Activated T-cell treated with anti-CD3 and anti-CD28 coated beads for 4 hours (primary cell): ENCODE measurements around the gene RASSF4.
A peak's percentile ranks its signal among the peaks of the same experiment; 100 is the strongest.

Experiments
- DNase-seq: peaks from one replicate; pipeline ENCODE4 v3.0.0-alpha.2; 2020

Gene RASSF4, protein sequence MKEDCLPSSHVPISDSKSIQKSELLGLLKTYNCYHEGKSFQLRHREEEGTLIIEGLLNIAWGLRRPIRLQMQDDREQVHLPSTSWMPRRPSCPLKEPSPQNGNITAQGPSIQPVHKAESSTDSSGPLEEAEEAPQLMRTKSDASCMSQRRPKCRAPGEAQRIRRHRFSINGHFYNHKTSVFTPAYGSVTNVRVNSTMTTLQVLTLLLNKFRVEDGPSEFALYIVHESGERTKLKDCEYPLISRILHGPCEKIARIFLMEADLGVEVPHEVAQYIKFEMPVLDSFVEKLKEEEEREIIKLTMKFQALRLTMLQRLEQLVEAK

DNA sequence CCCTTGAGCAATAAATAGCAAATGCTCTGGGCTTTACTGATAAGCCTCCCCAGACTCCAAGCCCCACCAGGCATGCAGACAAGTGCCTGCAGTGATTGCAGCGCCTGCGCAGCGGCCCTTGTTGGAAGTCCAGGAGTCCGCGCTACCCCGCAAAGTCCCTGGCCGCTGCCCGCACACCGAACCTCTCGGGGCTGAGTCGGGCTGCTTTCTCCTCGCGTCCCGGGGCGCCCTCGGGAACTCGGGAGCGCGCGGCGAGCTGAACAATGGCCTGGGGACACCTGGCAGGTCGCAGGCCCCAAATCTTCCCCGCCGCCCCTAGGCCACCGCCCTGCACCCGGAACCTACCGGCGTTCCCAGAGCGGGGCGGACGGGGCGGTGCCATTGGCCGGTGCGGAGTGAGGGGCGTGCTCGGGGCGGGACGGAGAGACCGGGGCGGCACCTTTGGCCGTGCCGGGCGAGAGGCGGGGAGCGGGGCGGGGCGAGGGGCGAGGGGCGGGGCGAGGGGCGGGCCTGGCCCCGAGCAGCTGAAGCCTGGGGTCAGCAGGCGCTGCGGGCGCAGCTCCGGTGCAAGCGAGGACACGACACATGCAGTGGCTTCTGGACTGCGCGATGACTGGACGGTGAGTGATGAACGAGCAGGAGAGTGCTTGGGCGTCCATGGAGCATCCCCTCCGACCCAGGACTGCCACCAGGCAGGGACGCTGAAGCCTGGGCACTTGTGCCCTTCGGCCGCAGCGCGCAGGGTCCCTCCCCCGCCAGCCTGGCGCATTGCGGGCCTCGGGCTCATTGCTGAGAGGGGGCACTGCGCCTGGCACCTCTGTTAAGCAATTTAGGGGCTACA is at the start of gene RASSF4:
TSS of gene RASSF4 (plus strand) at position 556 of the 841 bp plus-strand sequence. CDS start 10,401 bp downstream, outside the sequence.
- DNase-seq = peak; percentile 84

- no peak for DNase-seq
Measured at GRCh38 chr10:44909910-44910309, 49.7 kb upstream of the RASSF4 start.

DNA sequence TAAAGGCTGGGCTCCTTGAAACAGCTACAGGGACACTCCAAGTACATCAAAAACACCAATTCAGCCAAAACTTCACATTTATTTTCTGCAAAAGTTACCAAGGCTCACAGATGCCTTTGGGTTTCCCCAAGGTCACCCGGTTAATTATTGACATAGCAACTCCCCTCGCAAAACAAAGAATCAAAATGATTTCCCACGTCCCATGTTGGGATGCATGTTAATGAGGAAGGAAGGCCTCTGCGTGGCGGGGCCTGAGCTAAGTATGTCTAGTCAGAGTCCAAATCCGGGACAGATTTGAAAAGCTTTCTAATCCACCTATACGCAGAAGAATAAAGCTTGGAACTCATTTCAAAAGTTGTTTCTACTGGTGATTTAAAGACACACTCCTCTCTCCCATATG is 49.0 kb upstream of the RASSF4 start:
- DNase-seq = no peak

DNA sequence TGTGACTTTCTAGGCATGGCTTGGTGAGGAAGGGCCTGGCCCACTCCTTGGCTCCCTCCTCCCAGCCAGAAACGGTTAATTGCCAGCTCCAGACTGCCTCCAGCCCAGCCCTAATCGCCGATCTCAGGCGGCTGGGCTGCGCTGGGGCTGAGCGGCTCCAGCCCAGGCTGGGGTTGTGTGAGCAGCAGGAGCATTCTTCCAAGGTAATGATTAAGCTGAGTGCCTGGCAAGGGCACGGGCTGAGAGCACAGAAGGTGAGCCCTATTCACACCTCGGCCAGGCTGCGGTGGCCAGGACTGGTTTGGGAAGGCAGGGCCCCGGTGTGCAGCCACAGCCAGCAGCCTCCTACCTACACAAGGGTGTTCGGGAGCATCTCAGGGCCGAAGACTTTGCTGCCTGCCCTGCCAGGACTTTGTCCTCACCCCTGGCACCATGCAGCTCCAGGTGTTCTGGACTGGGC is 48.5 kb upstream of the RASSF4 start, which contains the start of gene TMEM72:
TSS of gene TMEM72 (plus strand) at position 257 of the 460 bp plus-strand sequence. CDS start at position 433, 176 bp downstream.
- no peak for DNase-seq

DNA sequence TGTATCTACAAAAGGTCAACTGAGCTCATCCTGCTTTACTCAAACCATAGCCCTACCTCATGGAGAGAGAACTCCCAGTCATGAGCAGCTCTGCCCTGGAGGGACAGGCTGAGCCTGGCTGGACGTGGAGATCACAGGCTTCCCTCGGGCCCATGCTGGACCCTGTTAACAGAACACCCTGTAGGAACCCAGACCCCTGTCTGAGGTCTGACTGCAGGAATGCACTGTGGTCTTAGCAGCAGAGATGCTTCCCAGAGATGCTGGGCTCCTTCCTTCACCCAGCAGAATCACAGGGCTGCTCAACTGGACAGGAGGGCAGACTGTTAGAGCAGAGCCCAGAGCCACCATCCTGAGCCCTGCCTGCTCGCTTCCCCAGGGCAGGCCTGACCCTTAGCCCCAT is 47.7 kb upstream of the RASSF4 start:
- no peak for DNase-seq

DNA sequence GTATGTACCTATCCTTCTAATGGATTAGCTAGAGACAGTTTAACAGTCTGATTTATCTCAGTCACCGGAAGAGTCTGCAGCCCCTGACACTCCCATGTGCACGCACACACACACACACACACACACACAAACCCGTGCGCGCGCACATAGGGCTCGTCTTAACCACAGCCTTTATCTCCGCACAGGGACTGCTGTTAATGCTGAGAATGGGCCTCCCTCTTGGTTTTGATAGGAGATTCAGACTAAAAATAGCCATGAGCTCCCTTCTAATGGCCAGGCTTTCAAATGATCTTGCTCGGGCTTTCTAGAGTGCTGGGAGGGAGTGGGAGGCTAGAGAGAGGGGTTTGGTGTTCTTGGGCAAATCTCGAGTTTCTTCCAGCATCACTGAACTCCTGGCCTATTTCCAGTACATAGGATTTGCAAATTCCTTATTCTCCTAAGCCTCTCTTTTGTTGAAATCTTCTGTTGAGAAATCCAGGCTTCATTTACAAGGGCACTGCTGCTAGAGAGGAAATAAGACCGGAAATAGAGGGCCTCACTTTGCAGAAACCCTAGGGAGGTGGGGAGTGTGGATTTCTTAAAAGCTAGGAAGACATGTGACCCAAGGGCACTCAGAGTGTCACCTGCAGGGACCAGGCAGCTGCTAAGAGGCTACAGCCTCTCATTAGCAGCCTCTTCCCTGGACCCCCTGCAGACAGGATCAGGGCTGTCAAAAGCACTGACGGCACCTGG is 46.1 kb upstream of the RASSF4 start:
- DNase-seq = no peak

DNA sequence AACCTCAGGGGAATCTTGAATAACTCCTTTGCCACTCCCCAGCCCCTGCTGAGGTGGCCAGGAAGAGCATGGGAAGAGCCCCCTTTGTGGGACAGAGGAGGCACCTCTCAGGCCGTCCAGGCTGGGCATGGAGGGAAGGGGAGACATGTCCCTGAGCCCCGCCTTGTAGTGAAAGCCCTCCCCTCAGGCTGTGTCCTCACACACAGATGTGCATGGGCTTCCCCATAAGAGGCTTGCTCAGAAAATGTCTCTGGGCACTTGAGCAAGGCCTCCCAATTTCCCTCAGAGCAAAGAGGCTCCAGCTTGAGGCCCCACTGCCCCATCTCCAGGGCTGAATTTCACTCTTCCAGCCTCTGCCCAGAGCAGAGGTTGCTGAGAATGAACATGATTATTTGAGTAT is 44.7 kb upstream of the RASSF4 start:
- DNase-seq = no peak

DNA sequence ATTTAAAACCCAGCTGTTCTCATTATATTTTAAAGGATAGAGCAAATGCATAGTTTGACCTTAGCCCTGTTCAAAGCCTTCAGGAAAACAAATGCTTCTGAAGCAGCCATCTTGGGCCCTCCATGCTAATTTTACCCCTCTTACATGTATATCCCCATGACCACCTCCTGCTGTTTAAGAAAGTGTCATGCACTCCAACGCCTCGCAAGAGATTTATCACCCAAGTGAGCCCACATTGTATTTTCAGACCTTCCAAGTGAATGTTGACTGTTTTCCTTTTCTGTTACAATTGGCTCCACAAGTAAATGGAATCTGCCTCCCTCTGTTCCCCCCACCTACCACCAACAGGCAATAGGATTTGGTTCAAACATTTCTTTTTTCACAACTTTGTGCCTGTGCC is 43.2 kb upstream of the RASSF4 start:
- DNase-seq = no peak

- no peak for DNase-seq
Measured at GRCh38 chr10:44917848-44918247, 41.8 kb upstream of the RASSF4 start.

DNA sequence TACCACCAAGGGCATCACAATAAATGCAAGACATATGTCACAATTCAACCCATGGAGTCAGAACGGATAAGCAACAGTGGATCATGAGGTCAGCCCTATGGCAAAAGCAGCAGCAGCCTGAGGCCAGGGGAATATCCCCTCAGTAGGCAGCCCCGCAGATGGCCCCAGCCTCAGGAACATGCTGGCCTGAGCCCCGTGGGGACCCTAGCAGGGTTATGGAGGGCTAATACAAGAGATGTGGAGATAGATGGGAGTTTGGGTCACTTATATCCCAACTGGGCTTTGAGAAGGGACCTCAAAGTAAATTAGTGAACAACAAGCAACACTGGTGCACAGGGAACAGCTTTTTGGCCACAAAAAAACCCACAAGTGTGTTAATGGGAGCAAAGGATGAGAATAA is 39.4 kb upstream of the RASSF4 start:
- DNase-seq = no peak

- DNase-seq = no peak
Measured at GRCh38 chr10:44921061-44921460, 38.5 kb upstream of the RASSF4 start.

- no peak for DNase-seq
Measured at GRCh38 chr10:44921506-44921905, 38.1 kb upstream of the RASSF4 start.

- DNase-seq = no peak
Measured at GRCh38 chr10:44922021-44922420, 37.6 kb upstream of the RASSF4 start.

DNA sequence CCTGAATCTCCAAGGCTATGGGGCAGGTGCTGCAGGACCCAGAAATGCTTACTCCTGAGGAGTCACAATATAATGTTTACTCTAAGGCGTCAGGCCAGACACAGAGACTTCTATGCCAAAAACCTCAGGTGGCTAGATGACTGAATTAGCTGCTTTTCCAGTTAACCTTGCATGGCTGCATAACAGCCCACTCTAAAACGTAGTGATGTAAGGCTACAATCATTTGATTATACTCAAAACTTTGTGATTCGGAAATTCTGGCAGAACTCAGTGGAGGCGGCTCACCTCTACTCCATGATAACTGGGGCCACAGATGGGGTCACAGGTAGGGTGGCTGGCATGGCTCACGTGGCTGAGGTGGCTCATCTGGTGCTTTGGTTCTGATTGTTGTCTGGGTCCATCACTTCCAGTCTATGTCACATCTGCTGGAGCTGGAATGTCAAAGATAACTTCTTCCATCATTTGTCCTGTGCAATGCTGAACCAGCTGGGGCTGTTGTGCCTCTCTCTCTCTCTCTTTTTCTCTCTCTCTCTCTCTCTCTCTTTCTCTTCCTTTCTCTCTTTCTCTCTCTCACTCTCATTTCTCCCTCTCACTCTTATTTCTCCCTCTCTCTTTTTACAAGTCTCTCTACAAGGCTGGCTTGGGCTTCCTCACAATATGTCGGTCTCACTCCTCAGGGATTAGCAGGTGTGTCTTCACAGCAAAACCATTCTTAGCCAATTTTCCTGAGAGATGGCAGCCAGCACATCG is 36.6 kb upstream of the RASSF4 start:
- DNase-seq = no peak

- DNase-seq = no peak
Measured at GRCh38 chr10:44923611-44924010, 36.0 kb upstream of the RASSF4 start.

GRCh38 chr10:44924261-44925040 is 35.2 kb upstream of the RASSF4 start:
- DNase-seq = no peak

GRCh38 chr10:44925224-44925623 is 34.4 kb upstream of the RASSF4 start:
- no peak for DNase-seq

DNA sequence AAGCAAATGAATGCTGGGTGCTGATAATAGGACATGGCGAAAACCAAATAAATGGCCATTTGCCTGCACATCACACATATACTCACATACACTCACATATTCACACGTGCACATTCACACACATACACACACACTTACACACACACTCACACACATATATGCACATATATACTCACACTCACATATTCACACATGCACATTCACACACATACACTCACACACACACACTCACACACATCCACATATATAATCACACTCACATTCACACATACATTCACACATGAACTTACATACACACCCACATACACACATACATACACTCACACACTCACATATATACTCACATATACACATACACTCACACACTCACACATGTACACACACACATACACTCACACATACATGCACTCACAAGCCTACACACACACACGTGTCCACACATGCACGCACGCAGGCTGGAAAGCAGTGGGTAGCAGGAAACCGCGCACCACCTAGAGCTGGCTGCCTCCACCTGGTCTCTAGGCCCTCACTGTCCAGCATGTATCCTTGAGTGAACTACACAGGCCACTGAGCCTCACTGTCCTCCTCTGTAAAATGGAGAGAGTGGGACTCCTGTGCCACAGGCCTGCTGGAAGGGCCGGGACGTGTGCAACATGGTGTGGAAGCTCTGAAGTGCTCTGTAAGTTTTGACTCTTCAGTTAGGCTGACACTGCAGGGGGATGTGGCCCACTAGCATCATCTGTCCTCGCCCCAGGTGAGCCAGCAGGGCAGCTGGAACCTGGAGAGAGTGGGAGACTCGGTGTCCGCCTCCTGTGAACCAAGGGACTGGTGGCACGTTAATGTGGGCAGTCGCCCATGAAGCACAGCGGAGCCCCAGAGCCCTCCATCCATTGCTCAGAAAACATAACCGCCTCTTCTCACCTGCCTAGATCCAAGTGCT is 33.5 kb upstream of the RASSF4 start:
- DNase-seq = no peak

DNA sequence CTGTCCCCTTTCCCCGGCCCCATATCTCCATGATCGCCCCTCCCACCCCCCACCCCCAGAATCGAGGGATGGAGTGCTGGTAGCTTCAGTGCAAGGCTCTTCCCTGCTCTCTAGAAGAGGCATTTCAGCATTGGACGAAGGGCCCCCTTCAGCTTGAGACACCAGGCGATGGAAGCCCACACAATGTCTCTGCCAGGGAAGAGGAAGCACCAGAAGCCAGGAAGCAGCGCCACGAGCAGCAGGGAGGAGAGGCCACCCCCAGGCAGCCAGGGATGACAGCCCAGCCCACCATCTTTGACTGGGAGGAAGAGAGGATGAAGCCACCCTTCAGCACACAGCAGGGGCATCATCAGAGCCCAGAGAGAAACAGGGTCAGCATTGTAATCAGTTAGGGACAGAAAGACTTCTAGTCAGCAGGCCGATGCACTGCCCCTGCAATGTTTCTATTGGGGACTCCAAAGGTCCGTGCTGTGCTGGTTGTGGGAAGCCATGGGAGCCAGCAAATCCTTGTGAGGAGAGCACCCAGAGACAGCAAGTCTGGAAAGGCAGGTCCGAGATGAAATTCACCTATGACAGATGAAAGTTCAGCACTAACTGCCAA is 32.8 kb upstream of the RASSF4 start:
- DNase-seq = no peak

GRCh38 chr10:44927352-44927751 is 32.2 kb upstream of the RASSF4 start:
- DNase-seq = no peak
